ENCODE results near the gene HSD17B7. TPM values are rescaled to one million over a fixed set of nuclear protein-coding genes. Genes with fewer than 3 reads are reported as not detected.
A peak's percentile ranks its signal among the peaks of the same experiment; 100 is the strongest.

The HSD17B7 gene
- total RNA-seq, 1 donor from 2014 or later = 4.9 TPM

GRCh38 chr1:162859191-162859590, 68.7 kb downstream of the HSD17B7 start:
- Mint-ChIP-seq H3K36me3 (ENCODE audit: low read depth) (no peaks in the 10 kb centered on the region), H3K4me3 (ENCODE audit: unreplicated experiment) (no peak overlapping the region), H3K27me3 (ENCODE audit: low read depth) (no peaks in the 10 kb centered on the region), H3K9me3 (ENCODE audit: low read depth) (no peaks in the 10 kb centered on the region), H3K4me1 (ENCODE audit: low read depth) (peaks cover 82% of the 10 kb centered on the region), H3K27ac (ENCODE audit: unreplicated experiment) (peak overlapping the region; percentile 46)
- no peak for DNase-seq (ENCODE audit: low spot score)
- no peak for TF ChIP-seq CTCF (IDR thresholded peaks at IDR 0.05)

GRCh38 chr1:162861101-162861500, 70.6 kb downstream of the HSD17B7 start, which contains the start of gene CCDC190:
CCDC190 (minus strand) TSS chr1:162861175; CDS start chr1:162859646, 1,529 bp downstream.
- H3K4me3 Mint-ChIP-seq (ENCODE audit: unreplicated experiment) = peak within 1 kb of the TSS; percentile 33

GRCh38 chr1:162861625-162862024, 71.1 kb downstream of the HSD17B7 start:
- Mint-ChIP-seq H3K36me3 (ENCODE audit: low read depth) (no peaks in the 10 kb centered on the region), H3K27me3 (ENCODE audit: low read depth) (no peaks in the 10 kb centered on the region), H3K4me1 (ENCODE audit: low read depth) (peaks cover 58% of the 10 kb centered on the region), H3K4me3 (ENCODE audit: unreplicated experiment) (peak overlapping the region; percentile 33), H3K27ac (ENCODE audit: unreplicated experiment) (peak overlapping the region; percentile 94), H3K9me3 (ENCODE audit: low read depth) (no peaks in the 10 kb centered on the region)
- no peak for DNase-seq (ENCODE audit: low spot score)
- no peak for TF ChIP-seq CTCF (IDR thresholded peaks at IDR 0.05)

More at GRCh38 chr1:162861101-162861500, 70.6 kb downstream of the HSD17B7 start, which contains the start of gene CCDC190:
- Mint-ChIP-seq H3K4me1 (ENCODE audit: low read depth) (peaks cover 63% of the 10 kb centered on the region), H3K27ac (ENCODE audit: unreplicated experiment) (peak within 1 kb of the TSS; percentile 94), H3K9me3 (ENCODE audit: low read depth) (no peaks in the 10 kb centered on the region), H3K36me3 (ENCODE audit: low read depth) (no peaks in the 10 kb centered on the region), H3K27me3 (ENCODE audit: low read depth) (no peaks in the 10 kb centered on the region)
- no peak for DNase-seq (ENCODE audit: low spot score)
- peak; percentile 18 for TF ChIP-seq CTCF (IDR thresholded peaks at IDR 0.05)

Other genes starting within 250 kb of the HSD17B7 start
- 49.6 to 66.6 TPM (median 52.7 TPM) in 3 replicates for gene UAP1, start 229.0 kb upstream of the HSD17B7 start, total RNA-seq
- gene DDR2, start 158.2 kb upstream of the HSD17B7 start, total RNA-seq = 103 to 182 TPM (median 172 TPM) in 3 replicates
- gene CCDC190, start 70.5 kb downstream of the HSD17B7 start, total RNA-seq = 1.5 to 5.3 TPM (median 1.9 TPM) in 3 replicates